Stimulated activated CD4-positive, alpha-beta T cell treated with anti-CD3 and anti-CD28 coated beads, TNF-alpha, amount 100 ng/mL, for 4 hours (primary cell): ENCODE results near the gene DGCR6L.
A peak's percentile ranks its signal among the peaks of the same experiment; 100 is the strongest.
"Not testable (repeated sequence)": the region's sequence is repeated elsewhere in the genome, so short reads cannot be mapped to it uniquely, and the experiment has no call there.

Source experiments
- DNase-seq, 3 experiments: peaks; one replicate each; pipeline ENCODE4 v3.0.0-alpha.2; 2020; ENCODE audit warnings: low read depth in 3 of 3

DGCR6L gene

DNA sequence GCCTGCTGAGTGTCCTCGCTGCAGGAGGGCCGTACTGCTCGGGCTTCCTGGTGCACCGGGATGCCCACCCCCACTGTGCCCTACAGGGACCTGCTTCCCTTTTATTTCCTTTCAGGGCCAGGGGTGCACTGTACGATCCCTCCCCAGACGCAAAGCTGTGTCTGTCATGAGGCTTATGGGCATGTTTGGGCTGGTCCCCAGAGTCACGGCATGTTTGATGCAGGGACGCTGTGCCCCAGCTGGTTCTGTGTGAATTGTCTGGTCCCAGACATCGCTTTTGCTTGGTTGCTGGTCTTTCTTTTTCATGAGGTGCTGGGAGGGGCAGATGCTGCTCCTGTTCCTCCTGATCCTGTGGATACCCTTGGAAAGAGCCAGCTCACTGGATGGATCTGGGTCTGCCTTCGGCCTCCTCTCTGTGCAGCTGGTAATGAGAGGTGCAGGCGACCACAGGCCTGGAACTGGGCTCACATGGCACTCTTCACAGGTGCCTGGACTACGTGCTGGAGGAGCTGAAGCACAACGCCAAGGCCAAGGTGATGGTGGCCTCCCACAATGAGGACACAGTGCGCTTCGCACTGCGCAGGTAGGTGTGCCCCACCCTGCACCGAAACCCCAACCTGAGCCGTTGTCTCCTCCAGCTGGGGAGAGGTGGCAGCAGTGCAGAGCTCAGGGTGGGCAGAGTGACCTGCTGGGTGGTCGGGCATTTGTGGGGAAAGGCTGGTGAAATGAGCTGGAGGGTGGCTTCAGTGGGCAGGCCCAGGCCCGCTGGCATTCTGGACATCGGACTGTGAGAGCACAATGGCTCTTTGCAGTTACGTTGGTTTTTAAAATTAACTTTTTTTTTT is 10.8 kb downstream of the DGCR6L start:
- DNase-seq = not testable (repeated sequence)

DNA sequence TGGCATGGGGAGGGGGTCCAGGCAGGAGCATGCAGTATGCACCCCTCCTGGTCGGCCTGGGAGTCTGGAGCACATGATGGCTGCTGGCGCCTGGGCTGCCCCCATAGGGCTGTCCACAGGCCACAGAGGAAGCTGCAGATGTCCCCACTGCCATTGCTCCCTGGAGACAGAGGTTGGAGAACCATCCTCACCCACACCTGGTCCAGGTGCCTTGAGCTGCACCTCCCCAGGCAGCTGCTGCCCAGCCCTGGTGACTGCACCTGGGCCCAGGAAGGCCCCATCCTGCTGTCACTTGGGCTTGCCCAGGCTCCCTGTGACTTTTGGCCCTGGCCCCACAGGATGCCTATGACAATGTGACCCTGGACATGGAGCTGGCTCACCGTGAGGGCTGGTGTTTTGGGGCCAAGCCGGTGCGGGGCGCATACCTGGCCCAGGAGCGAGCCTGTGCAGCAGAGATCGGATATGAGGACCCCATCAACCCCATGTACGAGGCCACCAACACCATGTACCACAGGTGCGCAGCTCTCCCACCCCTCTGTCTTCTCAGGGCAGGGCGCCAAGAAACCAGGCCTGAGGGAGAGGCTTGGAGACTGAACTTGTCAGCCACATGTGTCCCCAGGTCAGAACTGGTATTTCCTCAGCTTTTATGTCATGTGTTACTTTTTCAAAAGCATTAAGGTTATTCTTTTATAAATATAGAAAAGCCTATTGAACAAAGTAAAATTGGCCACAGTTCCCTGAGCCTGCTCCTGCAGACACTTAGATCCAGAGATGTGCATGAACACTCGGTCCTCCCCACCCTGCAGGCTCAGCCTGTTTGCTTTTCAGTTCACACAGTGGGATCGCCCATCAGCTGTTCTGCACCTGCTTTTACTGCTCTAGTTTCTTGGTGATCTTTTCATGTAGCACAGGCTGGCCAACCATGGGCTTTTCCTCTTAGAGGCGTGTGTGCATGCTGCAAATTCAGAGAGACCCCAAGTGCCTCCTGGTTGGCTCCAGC is 12.1 kb downstream of the DGCR6L start:
- not testable (repeated sequence) for DNase-seq

DNA sequence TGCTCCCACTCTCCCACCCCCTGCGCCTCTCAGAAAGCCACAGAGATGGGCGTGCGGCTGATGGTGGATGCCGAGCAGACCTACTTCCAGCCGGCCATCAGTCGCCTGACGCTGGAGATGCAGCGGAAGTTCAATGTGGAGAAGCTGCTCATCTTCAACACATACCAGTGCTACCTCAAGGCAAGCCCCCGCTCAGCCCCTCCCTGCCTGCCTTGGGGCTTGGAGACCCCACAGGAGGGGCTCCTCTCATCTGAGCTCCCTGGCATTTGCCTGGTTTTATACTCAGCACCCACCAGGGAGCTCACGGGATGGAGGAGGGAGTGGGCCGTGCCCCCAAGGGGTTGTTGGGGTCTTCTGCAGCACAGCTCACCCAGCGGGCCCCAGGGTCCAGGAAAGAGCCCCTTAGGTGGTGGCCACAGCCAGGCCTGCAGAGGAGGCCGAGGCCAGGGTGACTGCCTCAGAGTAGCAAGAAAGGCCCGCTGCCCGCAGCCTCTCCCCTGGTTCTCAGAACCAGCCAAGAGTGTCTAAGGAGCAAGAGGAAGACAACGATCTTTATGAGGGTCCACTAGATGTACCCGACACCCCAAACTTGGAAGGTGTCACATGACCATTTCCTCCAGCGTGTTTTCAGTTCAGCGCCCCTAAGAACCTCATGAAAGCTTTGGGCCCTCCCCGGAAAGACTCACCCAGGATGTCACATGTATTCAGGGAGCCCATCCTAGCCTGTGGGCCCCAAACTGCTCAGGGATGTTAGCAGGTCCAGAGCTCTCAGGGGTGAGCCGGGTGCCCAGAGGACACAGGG is 13.0 kb downstream of the DGCR6L start:
- not testable (repeated sequence) for DNase-seq

DNA sequence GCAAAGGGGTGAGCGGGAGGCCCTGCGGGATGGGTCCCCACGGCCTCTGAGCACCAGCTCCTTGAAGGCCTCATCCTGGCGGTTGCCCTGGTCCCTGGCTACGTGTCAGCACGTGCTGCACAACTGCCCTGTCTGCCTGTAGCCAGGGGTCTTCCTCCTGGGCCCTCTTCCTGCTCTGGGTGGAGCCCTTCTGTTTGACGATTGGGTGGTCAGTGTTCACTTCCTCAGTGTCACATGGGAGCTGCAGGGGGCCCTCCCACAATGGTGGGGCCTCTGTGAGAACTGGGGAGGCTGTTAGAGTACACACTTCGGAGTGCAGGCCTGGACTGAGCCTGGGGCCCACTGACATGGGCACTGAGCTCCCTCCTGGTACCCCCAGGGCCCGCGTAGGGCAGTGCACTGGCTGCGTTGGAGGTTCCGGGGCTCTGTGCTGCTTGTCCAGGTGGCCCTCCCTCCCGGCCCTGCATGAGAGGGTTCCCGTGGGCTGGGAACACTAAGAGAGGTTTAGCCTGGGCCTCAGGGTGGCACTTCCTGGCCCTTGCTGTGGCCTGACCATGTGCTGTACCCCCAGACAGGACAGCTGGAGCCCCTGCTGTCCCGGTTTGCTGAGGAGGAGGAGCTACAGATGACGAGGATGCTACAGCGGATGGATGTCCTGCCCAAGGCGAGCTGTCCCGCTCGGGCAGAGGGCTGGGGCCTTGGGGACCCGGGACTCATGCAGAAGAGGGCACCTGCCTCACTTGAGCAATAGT is 13.8 kb downstream of the DGCR6L start:
- no peak for DNase-seq

GRCh38 chr22:20305230-20305893 is 14.5 kb downstream of the DGCR6L start:
- not testable (repeated sequence) for DNase-seq

GRCh38 chr22:20304646-20305045 is 15.2 kb downstream of the DGCR6L start:
- no peak for DNase-seq

GRCh38 chr22:20303229-20303534 is 16.7 kb downstream of the DGCR6L start:
- DNase-seq = not testable (repeated sequence)

- DNase-seq = no peak
These were observed 17.2 kb downstream of the DGCR6L start for GRCh38 chr22:20302438-20303228.

DNA sequence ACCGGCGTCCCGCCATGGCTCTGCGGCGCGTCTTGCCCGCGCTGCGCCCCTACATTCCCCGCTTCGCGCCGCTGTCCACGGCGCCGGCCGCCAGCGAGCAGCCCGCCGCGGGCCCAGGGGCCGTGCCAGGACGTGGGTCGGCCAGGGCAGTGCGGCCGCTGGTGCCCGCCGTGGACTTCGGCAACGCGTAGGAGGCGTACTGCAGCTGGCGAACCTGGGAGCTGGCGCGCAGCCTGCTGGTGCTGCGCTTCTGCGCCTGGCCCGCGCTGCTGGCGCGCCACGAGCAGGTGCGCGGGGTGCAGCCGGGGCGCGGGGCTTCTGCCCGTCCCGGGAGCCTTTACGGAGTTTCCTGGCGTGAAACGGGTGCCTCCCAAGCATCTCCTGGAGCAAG is 20.1 kb downstream of the DGCR6L start:
- no peak for DNase-seq

DNA sequence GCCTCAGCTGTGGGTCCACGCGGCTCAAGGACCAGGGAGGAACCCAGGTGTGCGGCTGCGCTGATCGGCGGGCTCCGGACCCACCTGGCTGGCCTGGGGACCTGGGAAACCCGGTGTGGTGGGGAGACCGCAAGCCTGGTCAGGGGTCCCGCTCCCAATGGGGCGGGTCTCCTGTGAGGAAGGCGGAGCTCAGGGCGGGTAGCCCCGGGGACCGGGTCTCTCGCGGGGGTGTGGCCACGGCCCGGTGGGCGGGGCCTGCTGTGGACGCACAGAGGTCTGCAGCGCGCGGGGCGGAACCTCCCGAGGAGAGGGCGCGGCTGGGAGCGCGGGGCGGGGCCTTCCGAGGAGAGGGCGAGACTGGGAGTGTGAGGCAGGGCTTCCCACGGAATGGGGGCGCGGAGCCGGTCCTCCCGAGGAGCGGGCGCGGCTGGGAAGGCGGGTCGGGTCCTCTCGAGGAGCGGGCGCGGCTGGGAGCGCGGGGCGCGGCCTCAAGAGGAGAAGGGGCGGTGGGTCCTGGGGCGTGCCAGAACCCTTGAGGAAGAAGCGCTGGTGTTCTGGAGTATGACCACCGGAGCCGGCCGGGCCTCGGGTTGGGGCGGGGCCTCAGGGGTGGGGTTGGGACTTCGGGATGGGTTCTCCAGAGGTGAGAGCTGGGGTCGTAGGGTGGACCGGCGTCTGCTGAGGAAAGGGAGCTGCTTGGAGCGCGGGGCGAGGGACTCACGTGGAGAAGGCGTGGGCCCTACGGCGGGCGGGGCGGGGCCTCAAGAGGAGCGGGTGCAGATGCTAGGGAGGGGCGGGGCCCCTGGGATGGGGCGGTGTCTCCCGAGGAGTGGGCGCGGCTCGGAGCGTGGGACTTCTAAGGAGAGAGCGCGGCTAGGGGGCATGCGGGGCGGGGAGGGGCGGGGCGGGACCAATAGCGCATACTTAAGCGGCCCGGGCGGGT is 20.8 kb downstream of the DGCR6L start:
- DNase-seq = peak; percentile 91 to 95 (median 92)

DNA sequence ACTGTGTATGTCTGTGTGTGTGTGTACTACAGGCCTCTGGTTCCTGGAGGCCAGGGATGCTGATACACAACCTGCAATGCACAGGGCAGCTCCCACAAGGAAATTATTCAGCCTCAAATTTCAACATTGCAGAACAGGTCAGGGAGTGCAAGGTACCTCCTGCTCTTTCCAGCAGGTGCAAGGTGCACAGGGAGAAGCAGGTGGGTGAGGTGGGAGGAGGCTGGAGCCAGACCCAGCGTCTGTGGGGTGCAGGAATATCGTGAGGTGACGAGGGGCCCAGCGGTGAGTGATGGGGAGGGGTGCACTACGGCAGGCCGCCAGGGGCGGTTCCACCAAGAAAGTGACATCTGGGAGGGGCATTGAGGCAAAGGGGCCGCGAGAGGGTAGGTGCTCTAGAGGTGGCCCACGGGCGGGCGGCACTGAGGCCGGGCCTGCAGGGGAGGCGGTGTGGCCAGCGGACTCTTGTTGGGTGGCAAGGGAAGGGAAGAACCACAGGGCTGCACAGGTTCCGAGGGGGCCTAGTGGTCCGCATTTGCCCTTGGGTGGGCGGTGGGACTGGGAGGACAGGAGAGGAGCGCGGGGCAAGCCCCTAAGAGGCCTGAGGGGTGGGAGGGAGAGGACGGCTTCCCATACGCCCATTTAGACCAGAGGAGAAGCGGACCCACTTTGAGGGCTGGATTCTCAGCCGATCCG is 21.6 kb downstream of the DGCR6L start:
- no peak for DNase-seq

DNA sequence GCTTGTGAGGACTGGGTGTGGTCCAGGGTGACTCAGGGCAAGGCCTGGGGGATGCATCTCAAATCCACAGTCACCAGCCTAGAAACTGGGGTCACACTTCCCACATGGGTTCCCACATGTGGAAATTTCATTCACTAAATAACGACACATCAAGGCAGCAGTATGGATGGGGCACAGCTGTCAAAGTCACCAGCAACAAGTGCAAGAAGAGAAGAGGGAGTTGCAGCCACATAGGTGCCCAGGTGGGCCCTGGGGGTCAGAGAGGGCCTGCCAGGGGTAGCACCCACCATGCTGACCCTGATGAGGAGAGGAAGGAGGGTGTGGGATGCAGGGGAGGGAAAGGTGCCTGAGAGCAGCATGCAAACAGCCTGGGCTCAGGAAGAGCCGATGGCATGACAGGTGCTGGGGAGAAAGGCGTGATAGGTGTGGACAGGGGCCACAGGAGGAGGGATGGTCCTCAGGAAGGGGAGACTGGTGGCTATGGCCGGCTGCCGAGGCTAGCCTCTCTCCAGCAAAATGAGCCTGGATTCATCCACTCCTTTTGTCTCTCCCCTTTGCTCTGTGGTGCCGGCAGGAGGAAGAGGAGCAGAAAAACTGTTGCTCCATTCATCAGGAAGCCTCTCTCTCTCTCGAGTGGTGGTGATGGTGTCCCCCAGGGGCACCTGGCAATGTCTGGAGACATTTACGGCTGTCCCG is 22.3 kb downstream of the DGCR6L start:
- no peak for DNase-seq

DNA sequence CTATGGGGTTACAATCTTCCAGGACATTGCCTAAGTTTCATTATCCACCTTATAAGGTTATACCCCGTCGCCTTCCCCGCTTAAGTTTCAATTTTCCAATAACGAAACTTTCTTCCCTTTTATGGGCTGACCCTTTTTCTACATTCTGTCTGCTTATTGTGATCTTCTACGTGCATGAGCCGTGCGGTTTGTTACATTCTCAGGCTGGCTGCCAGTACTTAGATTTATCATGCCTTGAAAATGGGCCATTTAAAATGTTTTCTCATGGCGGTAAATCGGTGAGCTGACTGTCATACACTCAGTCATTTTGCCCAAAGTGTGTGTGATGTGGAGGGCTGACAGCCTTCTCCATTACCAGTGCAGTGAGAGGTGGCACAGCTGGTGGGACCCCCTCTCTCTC is 23.3 kb downstream of the DGCR6L start:
- DNase-seq = no peak

DNA sequence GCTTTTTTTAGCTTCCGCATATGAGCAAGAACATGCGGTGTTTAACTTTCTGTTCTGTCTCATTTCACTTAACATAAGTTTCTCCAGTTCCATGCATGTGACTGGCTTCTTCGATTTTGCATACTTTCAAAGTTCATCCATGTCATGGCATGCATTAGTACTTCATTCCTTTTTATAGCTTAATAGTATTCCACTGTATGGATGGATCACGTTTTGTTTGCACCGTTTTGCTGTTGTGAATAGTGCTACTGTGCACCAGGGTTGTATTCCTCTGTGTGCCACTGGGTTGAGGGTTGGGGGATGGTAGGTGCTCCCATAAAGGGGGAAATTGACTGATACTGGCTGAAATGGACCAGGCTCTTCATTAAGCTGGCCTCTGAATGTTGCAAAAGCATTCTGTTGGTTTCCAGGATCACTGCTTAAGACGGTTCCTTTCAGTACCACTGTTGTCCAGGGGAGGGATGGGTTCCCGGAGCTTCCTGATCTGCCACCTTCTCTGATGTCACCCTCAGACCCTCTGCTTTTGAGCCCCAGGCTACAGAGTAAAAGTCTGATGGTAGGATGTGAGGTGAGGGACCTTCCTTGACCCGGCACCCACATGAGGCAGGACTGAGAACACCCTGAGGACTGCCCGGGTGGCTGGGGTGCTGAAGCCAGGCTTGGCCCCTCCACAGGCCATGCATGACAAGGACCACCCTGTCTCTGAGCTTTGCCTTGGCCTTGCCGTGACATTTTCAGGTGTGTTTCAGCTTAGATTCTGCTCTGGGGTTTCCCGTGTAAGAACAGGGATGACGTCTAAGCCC is 24.4 kb downstream of the DGCR6L start:
- DNase-seq = no peak

- no peak for DNase-seq
These were observed 27.1 kb downstream of the DGCR6L start for GRCh38 chr22:20292673-20293232.

GRCh38 chr22:20292108-20292507 is 27.8 kb downstream of the DGCR6L start:
- no peak for DNase-seq
